ENCODE data around the gene WDCP.

GRCh38 chr2:24046599-24046929 lies 627 bp downstream of the WDCP start:
- TF ChIP-seq REST (IDR thresholded peaks at IDR 0.05; ENCODE audit: borderline replicate concordance) (no peak), POLR2AphosphoS5 (IDR thresholded peaks at IDR 0.05) (no peak), TAF1 (IDR thresholded peaks at IDR 0.05; ENCODE audit: low read depth) (no peak)
- TF ChIP-seq, protein P1, sequence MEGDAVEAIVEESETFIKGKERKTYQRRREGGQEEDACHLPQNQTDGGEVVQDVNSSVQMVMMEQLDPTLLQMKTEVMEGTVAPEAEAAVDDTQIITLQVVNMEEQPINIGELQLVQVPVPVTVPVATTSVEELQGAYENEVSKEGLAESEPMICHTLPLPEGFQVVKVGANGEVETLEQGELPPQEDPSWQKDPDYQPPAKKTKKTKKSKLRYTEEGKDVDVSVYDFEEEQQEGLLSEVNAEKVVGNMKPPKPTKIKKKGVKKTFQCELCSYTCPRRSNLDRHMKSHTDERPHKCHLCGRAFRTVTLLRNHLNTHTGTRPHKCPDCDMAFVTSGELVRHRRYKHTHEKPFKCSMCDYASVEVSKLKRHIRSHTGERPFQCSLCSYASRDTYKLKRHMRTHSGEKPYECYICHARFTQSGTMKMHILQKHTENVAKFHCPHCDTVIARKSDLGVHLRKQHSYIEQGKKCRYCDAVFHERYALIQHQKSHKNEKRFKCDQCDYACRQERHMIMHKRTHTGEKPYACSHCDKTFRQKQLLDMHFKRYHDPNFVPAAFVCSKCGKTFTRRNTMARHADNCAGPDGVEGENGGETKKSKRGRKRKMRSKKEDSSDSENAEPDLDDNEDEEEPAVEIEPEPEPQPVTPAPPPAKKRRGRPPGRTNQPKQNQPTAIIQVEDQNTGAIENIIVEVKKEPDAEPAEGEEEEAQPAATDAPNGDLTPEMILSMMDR (IDR thresholded peaks at IDR 0.05; ENCODE audit: poor library complexity, severe bottlenecking) = no peak
